OCI-LY7 (cell line): Measurements from ENCODE around the gene KMT5B.

Source experiments
- EZH2phosphoT487 ChIP-seq: fragments of 200-600 bp; sonication (generic); IDR thresholded peaks from 2 replicates; pipeline ENCODE4 v1.6.1; 2018; ENCODE audit warnings: low read depth, borderline replicate concordance, mild to moderate bottlenecking, mixed run types, antibody characterized with exemption, low read length, moderate library complexity, mixed read lengths
- TF ChIP-seq, protein P1 (sequence below): fragments of 200-600 bp; sonication (generic); conservative IDR thresholded peaks from 2 replicates; pipeline ENCODE4 v1.5.1; 2014; ENCODE audit warnings: mild to moderate bottlenecking, antibody characterized with exemption, low read length, moderate library complexity, mixed read lengths

DNA sequence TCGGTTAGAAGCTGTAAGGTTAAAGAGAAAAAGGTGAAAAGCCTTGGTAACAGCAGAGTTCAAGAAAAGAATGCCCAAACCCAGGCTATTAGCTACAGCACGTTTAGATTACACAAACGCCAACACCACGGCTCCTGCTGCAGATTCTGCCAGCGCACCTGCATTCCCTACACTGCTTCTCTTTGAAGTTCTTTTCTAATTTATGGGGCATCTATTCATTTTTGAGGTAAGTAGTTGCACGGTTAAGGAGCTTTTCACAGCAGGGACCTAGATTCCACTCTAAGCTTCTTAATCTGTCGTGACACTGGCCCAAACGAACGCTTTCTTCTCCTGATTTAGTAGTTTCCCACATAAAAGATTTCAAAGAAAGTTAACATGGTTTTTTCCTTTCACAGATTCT is 53.9 kb downstream of the KMT5B start:
- TF ChIP-seq, protein P1, sequence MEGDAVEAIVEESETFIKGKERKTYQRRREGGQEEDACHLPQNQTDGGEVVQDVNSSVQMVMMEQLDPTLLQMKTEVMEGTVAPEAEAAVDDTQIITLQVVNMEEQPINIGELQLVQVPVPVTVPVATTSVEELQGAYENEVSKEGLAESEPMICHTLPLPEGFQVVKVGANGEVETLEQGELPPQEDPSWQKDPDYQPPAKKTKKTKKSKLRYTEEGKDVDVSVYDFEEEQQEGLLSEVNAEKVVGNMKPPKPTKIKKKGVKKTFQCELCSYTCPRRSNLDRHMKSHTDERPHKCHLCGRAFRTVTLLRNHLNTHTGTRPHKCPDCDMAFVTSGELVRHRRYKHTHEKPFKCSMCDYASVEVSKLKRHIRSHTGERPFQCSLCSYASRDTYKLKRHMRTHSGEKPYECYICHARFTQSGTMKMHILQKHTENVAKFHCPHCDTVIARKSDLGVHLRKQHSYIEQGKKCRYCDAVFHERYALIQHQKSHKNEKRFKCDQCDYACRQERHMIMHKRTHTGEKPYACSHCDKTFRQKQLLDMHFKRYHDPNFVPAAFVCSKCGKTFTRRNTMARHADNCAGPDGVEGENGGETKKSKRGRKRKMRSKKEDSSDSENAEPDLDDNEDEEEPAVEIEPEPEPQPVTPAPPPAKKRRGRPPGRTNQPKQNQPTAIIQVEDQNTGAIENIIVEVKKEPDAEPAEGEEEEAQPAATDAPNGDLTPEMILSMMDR = no peak
- no peak for TF ChIP-seq EZH2phosphoT487
